ENCODE measurements around the gene HLA-DQB2.

GRCh38 chr6:32759669-32760068 is 3.7 kb downstream of the HLA-DQB2 start:
- TF ChIP-seq CTCF (IDR thresholded peaks at IDR 0.05) (no peak), POLR2A (IDR thresholded peaks at IDR 0.05) (no peak)
